Thymus (tissue), 11 donors: ENCODE results near the gene LTF. TPM values are rescaled to one million over a fixed set of nuclear protein-coding genes. Genes with fewer than 3 reads are reported as not detected.
"Not testable (repeated sequence)": the region's sequence is repeated elsewhere in the genome, so short reads cannot be mapped to it uniquely, and the experiment has no call there.

Experiments
- DNase-seq, 9 donors: peaks; one replicate each; pipeline ENCODE4 v3.0.0-alpha.2; 2013; ENCODE audit warnings: low spot score in 9 of 9, low read depth in 6 of 9, missing footprints in 1 of 9
- H3K27ac ChIP-seq, 2 donors: one replicate each; pipeline ENCODE4 v1.5.1; 2013; ENCODE audit warnings: control low read depth in 1 of 2, low read depth in 1 of 2, low read length in 1 of 2, mild to moderate bottlenecking in 1 of 2, moderate library complexity in 1 of 2
- H3K27me3 ChIP-seq, 2 donors: one replicate each; pipeline ENCODE4 v1.5.1; 2013; ENCODE audit warnings: low read length in 1 of 2; ENCODE audit not compliant: control insufficient read depth in 2 of 2, insufficient read depth in 1 of 2
- H3K36me3 ChIP-seq, 2 donors: one replicate each; pipeline ENCODE4 v1.5.1; 2013; ENCODE audit warnings: low read length in 1 of 2, mild to moderate bottlenecking in 1 of 2, moderate library complexity in 1 of 2; ENCODE audit not compliant: control insufficient read depth in 2 of 2, insufficient read depth in 2 of 2
- H3K4me1 ChIP-seq, 2 donors: one replicate each; pipeline ENCODE4 v1.5.1; 2013; ENCODE audit warnings: low read length in 2 of 2; ENCODE audit not compliant: control insufficient read depth in 2 of 2, insufficient read depth in 2 of 2
- H3K4me3 ChIP-seq, 2 donors: one replicate each; pipeline ENCODE4 v1.5.1; 2013; ENCODE audit warnings: low read length in 2 of 2, control low read depth in 1 of 2, mild to moderate bottlenecking in 1 of 2
- H3K9me3 ChIP-seq, 2 donors: one replicate each; pipeline ENCODE4 v1.5.1; 2013; ENCODE audit warnings: low read length in 1 of 2, mild to moderate bottlenecking in 1 of 2; ENCODE audit not compliant: control insufficient read depth in 2 of 2, insufficient read depth in 1 of 2
- WGBS: extraction: QIAGEN DNeasy Blood & Tissue Kit; methylation state at CpG from one replicate; pipeline ENCODE4 v1.1.7; 2013; 5-methylcytosine and 5-hydroxymethylcytosine counted together
- polyA plus RNA-seq: library from polyadenylated mRNA; stranded (reverse); fragments of 200-250 nt; gene quantifications from one replicate; pipeline ENCODE4 v1.2.3, GENCODE V29; 2013
- total RNA-seq: library from RNA; stranded (reverse); fragments of 120-200 nt; gene quantifications from one replicate; pipeline ENCODE4 v1.2.4, GENCODE V29; 2013
- donor health status: healthy.

The LTF gene
- total and polyA plus RNA-seq, 2 donors, result 44.2 to 64.3 TPM

- WGBS, result 83% methylated on average over 7 of the region's 7 CpGs
- no peak overlapping the region for H3K4me3 ChIP-seq
- H3K9me3 ChIP-seq, result no peaks in the 10 kb centered on the region
- DNase-seq, result peak in 1 of 9 donors; percentile 37
- H3K27ac ChIP-seq, result no peak overlapping the region
- H3K36me3 ChIP-seq, result no peaks in the 10 kb centered on the region
- H3K4me1 ChIP-seq, result peaks cover 9 to 54% of the 10 kb centered on the region in 2 donors
- no peaks in the 10 kb centered on the region for H3K27me3 ChIP-seq
Observed at GRCh38 chr3:46503200-46503874, 38.6 kb upstream of the LTF start.

DNA sequence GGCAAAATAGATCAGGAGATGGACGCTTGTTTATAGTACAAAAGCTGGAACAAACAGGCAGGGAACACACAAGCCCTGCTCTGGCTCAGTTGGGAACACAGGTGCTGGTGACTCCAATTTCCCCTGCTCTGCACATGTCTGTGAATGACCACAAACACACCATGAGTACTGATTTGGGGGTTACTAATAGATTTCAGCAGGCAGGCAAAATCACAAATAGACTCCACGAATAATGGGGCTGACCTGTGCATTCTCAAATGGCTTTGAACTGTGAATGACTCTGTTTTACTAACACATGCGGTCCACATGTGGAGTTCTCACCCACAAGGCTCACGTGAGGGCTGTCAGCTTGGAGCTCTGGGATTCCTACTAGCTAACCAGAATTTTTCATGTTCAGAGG, 37.0 kb upstream of the LTF start:
- no peak for DNase-seq
- Histone ChIP-seq H3K4me3 (no peak overlapping the region), H3K27ac (no peak overlapping the region), H3K9me3 (peaks cover 0 to 4% of the 10 kb centered on the region in 2 donors), H3K36me3 (no peaks in the 10 kb centered on the region), H3K4me1 (peaks cover 13 to 71% of the 10 kb centered on the region in 2 donors), H3K27me3 (no peaks in the 10 kb centered on the region)
- 95% methylated on average over 4 of the region's 4 CpGs for WGBS

- WGBS, result 36% methylated on average over 5 of the region's 5 CpGs
- peaks cover 0 to 4% of the 10 kb centered on the region in 2 donors for H3K9me3 ChIP-seq
- no peak overlapping the region for H3K4me3 ChIP-seq
- H3K27ac ChIP-seq, result peak overlapping the region in 1 of 2 donors; percentile 15
- DNase-seq, result peak in 2 of 9 donors; percentile 13 to 68
- no peaks in the 10 kb centered on the region for H3K36me3 ChIP-seq
- no peaks in the 10 kb centered on the region for H3K27me3 ChIP-seq
- H3K4me1 ChIP-seq, result peaks cover 13 to 71% of the 10 kb centered on the region in 2 donors
Observed at GRCh38 chr3:46500656-46501635, 36.2 kb upstream of the LTF start.

DNA sequence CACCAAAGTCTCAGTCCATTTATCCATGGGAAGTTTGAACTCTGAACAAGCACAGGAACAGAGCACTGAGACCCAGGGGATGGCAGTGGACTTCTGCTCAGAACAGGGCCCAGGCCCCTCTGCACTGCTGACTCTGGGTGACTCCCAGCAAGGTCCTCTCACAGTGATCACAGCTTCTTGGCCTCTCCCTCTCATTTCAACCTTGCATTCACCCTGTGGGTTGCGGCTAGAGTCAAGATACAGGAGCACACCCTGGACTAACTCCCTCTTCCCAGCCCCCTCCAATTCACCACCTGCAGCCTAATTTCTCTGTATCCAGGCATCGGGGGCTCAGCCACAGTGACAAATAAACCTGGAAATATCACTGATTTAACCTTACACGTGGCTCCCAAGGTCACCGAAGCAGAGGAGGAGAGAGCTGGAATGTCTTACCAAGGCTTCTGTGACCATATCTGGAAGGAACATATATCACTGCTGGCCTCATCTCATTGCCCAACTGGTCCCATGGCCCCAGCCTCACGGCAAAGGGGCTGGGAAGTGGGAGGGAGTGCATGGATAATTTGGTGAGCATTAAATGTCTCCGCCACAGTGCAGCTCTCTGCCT, 34.3 kb upstream of the LTF start:
- no peak overlapping the region for H3K27ac ChIP-seq
- peaks cover 13 to 74% of the 10 kb centered on the region in 2 donors for H3K4me1 ChIP-seq
- no peak for DNase-seq
- H3K27me3 ChIP-seq, result no peaks in the 10 kb centered on the region
- no peaks in the 10 kb centered on the region for H3K36me3 ChIP-seq
- 94% methylated on average over 6 of the region's 6 CpGs for WGBS
- no peak overlapping the region for H3K4me3 ChIP-seq
- H3K9me3 ChIP-seq, result peaks cover 0 to 4% of the 10 kb centered on the region in 2 donors

- H3K27me3 ChIP-seq, result no peaks in the 10 kb centered on the region
- H3K4me1 ChIP-seq, result peaks cover 13 to 63% of the 10 kb centered on the region in 2 donors
- no peak within 1 kb of the TSS for H3K4me3 ChIP-seq
- no peak for DNase-seq
- H3K27ac ChIP-seq, result no peak within 1 kb of the TSS
- WGBS, result 88% methylated on average over 9 of the region's 9 CpGs
- H3K9me3 ChIP-seq, result peaks cover 0 to 4% of the 10 kb centered on the region in 2 donors
- H3K36me3 ChIP-seq, result no peaks in the 10 kb centered on the region
Observed at GRCh38 chr3:46497556-46498265, 33.0 kb upstream of the LTF start, which contains the start of gene RTP3. RTP3 (plus strand) TSS chr3:46497976; CDS start chr3:46498063, 87 bp downstream.

- Histone ChIP-seq H3K36me3 (no peaks in the 10 kb centered on the region), H3K27me3 (no peaks in the 10 kb centered on the region), H3K9me3 (peaks cover 0 to 4% of the 10 kb centered on the region in 2 donors), H3K4me1 (peaks cover 13 to 59% of the 10 kb centered on the region in 2 donors), H3K4me3 (no peak overlapping the region), H3K27ac (no peak overlapping the region)
- peak in 6 of 9 donors; percentile 41 to 81 (median 48) for DNase-seq
- WGBS, result 79% methylated on average over 9 of the region's 9 CpGs
Observed at GRCh38 chr3:46496746-46497555, 32.2 kb upstream of the LTF start.

DNA sequence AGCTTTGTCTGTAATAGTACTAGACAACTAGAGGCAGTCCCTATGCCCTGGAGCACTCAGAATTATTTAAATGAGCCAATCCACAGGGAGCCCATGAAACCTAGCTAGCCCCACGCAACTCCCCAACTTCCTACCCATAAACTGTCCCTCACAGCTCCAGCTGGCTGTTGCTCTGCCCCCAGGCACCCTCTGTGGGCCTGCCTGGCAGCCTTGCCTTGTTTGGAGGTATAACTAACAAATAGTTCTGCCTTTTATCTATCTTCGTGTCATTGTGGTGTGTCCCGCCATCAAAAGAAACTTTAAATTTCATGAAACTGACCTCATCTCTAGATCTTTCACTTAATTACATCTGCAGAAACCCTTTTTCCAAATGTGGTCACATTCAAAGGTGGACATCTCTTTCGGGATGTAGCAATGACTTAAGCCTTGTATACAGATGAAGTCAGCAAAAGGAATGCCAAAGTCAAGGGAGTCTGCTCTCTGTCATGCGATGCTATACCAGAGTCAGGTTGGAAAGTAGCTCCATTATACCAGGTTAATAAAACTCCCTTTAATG, 31.3 kb upstream of the LTF start:
- Histone ChIP-seq H3K27ac (no peak overlapping the region), H3K36me3 (no peaks in the 10 kb centered on the region), H3K9me3 (peaks cover 0 to 4% of the 10 kb centered on the region in 2 donors), H3K4me3 (no peak overlapping the region), H3K27me3 (peaks cover 0 to 3% of the 10 kb centered on the region in 2 donors), H3K4me1 (peaks cover 11 to 50% of the 10 kb centered on the region in 2 donors)
- DNase-seq, result no peak
- 98% methylated on average over 5 of the region's 5 CpGs for WGBS

- not testable (repeated sequence) for DNase-seq, H3K4me3 ChIP-seq, H3K9me3 ChIP-seq, H3K36me3 ChIP-seq, H3K27ac ChIP-seq, H3K27me3 ChIP-seq
- 95% methylated on average over 29 of the region's 33 CpGs for WGBS
- H3K4me1 ChIP-seq, result peaks cover 9 to 41% of the 10 kb centered on the region in 2 donors
Observed at GRCh38 chr3:46494491-46494890, 29.8 kb upstream of the LTF start.
